NCI-H2081 (cell line): ENCODE results near the gene FARSA.
"Not testable (repeated sequence)": the region's sequence is repeated elsewhere in the genome, so short reads cannot be mapped to it uniquely, and the experiment has no call there.

Experiments
- DNase-seq, 2 experiments: peaks; one replicate each; lab custom pipeline; 2025; lab: John Stamatoyannopoulos, UW

Gene FARSA

DNA sequence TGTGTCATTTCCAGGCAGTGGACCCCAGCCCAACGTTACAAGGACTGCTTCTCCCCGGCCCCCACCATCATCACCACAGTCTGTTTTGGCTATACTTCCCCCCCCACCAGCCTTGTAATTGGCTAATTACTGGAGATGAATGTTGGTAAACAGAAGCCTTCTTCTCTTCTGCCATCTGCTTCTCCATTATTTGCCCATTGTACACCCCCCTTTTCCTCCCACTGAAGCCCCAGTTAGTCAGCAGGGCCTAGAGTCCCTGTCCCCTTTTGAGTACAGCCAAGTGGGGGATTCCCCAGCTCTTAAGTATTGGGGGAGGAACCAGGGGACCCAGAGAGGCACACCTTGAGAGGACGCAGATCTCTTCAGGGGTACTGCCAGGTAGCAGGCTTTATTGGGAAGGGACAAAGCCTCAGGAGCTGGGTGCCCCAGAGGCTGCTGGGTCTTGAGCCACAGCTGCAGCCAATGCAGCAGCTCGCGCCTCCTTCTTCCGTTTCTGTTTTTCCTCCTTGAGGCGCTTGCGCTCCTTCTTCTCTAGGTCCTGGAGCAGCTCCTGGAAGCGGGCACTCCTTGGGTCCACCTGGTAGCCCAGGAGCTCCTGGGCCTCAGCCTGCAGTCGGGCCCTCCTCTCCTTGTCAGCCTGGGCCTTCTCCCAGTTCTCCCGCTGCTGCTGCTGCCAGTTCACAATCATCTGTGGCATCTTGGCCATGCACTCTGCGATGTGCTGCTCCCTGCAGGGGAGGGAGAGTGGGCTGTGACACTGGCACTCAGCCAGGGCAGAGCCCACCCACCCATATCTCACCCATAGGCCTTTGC lies 20.5 kb upstream of the FARSA start:
- DNase-seq: peak in 1 of 2 experiments; percentile 35

DNA sequence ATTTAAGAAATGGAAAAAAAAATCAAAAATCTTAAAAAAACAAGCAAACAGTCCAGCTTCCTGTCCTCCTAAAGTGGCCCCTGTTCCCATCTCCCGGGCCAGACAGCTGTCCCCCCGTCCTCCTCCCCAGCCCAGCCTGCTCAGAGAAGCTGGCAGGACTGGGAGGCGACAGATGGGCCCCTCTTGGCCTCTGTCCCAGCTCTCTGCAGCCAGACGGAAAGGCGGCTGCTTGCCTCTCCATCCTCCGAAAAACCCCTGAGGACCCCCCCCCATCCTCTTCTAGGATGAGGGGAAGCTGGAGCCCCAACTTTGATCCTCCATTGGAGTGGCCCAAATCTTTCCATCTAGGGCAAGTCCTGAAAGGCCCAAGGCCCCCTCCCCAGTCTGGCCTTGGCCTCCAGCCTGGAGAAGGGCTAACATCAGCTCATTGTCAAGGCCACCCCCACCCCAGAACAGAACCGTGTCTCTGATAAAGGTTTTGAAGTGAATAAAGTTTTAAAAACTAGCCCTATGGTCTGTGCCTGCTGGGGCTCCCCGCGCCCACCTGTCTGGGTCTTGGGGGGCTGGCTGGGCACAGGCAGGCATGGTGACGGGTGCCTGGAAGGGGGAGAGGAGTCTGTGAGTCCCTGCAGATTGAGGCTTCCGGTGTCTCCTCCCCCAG lies 19.8 kb upstream of the FARSA start:
- DNase-seq: peak; percentile 49 to 68

DNA sequence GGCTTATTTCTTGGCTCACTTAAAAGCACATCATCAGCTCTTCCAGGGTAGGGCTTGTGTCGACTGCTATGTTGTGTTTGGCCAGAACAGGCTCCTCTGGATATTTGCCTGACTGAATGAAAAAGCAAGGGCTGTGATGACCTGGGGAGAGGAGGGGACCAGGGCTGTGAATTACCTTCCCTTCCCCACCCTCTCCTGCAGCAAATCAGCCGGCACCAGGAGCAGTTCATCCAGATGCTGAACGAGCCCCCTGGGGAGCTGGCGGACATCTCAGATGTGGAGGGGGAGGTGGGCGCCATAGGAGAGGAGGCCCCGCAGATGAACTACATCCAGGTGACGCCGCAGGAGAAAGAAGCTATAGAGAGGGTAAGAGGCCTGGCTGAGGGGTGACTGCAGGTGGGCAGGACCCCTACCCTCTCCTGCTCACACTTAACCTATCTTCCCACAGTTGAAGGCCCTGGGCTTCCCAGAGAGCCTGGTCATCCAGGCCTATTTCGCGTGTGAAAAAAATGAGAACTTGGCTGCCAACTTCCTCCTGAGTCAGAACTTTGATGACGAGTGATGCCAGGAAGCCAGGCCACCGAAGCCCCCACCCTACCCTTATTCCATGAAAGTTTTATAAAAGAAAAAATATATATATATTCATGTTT lies 19.1 kb upstream of the FARSA start:
- peak; percentile 40 to 55 for DNase-seq

DNA sequence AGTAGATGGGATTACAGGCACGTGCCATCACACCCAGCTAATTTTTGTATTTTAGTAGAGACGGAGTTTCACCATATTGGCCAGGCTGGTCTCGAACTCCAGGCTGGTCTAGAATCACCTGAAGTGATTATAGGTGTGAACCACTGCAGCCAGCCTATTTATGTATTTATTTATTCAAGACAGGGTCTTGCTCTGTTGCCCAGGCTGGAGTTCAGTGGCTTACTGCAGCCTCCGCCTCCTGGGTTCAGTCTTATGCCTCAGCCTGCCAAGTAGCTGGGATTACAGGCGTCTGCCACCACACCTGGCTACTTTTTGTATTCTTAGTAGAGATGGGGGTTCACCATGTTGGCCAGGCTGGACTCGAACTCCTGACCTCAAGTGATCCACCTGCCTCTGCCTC lies 18.5 kb upstream of the FARSA start:
- DNase-seq: not testable (repeated sequence)

DNA sequence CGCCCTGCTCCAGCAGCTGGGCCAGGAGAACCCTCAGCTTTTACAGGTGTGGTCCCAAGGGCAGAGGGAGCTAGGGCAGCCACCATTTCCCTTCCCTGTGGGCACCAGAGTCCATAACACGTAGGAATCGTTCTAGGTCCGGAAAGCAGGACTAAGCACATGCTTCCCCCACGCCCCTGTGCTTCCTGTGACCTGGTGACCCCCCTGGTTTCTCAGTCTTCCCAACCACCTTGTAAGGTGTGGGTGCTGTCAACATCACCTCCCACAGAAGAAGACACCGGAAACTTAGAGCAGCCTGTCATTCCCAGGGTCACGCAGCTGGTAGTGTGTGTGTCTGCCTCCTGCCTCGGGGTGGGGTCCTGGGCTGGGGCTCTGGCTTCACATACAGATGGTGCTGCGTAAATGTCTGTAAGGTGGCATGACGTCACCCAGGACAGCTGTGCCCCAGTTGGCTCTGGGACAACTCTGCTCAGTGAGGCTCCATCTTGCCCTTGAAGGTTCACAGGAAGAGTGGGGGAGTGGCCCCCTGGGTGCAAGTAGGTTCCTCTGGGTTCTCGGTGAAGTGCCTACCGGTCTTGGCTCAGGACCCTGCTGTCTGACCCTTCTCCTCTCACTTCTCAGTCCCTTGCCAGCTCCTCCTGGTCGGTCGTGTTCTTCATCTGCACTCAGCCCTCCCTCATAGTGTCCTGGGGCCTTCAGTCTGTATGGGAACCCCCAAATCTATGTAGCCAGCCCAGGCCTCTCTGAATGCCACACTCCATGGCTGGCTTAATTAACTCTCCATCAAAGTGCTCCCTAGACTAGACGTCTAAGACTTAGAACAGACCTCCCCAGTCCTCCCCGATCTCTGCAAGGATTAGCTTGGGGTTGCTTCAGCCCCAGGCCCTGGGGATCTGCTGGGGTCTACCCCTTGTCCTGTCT lies 16.1 kb upstream of the FARSA start:
- no peak for DNase-seq

DNA sequence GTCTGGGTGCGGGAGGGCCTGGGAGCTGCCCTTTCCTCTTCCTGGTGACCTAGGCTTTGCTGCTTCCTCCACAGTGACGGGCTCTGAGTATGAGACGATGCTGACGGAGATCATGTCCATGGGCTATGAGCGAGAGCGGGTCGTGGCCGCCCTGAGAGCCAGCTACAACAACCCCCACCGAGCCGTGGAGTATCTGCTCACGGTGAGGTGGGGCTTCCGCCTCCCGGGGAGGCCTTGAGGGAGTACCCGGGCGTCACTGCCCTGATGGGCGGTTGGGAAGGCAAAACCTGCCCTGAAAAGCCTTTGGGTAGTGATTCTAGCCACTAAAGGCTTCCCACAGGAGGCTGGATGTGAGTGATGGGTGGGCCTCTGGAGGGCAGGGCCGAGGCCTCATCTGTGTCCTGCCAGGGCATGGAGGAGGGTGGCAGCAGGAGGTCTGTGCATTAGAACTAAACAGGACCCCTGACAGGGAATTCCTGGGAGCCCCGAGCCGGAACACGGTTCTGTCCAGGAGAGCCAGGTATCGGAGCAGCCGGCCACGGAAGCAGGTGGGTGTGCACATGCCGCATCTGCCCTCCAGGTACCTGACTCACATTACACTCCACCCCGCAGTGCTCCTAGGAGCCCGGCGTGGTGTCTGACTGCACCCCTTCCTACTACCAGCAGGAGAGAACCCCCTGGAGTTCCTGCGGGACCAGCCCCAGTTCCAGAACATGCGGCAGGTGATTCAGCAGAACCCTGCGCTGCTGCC lies 15.3 kb upstream of the FARSA start:
- DNase-seq: no peak

DNA sequence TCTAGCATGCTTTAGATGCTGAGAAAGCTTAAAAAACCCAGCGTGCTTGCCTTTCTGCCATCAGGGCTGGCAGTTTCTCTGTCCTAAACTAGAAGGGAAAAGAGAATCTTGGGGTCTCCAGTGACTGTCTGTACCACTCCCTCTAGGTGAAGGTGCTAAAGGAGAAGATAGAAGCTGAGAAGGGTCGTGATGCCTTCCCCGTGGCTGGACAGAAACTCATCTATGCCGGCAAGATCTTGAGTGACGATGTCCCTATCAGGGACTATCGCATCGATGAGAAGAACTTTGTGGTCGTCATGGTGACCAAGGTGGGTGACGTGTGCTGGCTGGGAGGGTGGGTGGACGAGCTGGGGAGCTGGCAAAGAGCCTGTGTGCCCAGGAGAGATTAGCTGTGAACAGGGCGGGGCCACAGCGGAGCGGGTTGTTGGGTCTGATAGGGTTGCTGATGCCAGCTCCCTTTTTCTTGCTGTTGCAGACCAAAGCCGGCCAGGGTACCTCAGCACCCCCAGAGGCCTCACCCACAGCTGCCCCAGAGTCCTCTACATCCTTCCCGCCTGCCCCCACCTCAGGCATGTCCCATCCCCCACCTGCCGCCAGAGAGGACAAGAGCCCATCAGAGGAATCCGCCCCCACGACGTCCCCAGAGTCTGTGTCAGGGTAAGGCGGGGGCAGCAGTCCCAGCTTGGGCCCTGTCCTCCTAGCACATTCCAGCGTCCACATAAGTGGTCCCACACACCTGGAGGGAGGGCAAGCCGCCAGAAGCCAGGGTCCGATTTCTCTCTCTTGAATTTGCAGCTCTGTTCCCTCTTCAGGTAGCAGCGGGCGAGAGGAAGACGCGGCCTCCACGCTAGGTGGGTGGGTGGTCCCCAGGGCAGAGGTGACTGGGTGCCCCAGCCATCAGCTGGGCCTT lies 14.4 kb upstream of the FARSA start:
- DNase-seq: no peak

DNA sequence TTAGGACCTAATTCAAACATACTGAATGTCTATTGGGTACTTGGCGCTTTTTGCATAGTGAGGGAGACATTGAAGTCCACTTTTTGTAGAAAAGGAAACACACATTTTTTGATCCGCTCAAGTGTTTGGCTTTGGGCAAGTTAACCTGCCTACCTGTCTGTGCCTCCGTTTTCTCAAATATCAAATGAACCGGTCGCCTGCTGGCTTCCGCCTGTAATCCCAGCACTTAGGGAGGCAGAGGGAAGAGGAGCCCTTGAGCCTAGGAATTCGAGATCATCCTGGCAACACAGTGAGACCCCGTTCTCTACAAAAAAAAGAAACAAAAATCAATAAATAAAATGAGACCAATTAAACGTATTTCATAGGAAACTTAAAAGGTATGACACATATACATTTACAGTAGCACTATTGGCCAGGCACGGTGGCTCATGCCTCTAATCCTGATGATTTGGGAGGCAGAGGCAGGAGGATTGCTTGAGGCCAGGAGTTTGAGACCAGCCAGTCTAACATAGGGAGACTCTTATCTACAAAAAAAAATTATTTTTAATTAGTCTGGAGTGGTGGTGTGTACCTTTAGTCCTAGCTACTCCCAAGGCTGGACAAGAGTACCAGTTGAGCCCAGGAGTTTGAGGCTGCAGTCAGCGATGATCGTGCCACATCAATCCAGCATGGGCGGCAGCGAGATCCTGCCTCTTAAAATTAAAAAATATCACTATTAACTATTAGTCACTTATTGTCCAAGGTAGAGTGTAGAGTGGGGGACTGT lies 13.4 kb upstream of the FARSA start:
- peak in 1 of 2 experiments; percentile 29 for DNase-seq

DNA sequence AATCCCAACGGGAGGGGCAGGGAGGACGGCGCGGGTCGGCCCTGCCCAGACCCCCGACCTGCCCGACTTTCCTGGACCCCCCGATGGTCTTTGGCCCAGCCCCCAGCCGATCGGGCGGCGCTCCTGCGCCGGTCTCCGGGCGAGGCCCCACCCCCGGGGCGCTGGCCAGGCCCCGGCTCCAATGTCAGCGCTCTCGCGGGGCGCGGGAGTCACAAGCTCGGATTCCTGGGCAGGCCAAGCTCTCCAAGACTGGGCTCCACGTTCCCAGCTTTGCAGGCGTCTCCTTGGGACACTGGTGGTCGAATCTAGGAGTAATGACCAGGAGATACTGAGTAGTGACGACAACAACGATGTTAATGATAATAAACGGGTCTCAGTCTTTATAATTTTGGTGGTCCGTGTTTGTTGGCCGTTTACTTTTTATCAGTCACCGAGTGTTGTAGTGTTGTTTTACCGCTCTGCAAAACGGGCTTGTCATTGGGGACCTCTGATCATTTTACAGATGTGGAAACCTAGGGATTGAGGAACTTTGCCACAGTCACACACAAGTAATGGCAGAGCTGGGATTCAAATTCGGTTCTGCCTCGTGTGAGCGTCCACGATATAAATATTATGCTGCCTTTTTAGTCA lies 12.7 kb upstream of the FARSA start:
- DNase-seq: peak; percentile 30 to 70

DNA sequence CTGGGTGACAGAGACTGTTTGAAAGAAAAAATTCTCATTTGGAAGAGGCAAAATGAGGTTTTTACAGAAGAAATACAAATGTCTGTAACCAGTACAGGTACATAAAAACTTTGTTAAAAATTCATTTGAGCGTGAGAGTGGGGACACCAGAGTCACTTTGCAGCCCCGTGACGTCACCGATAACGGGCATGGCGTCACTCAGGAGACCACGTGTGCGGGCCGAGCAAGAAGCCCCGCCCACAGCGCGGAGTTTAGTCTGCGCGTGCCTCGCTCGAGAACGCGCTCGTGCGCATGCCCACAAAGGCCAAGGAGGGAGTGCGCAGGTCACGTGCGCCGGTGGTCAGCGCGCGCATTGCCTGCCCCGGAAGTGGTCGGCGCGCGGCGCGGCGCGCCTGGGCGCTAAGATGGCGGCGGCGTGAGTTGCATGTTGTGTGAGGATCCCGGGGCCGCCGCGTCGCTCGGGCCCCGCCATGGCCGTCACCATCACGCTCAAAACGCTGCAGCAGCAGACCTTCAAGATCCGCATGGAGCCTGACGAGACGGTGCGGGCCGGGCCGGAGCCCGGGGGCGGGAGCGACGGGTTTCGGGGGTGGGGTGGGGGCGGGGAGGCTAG lies 12.1 kb upstream of the FARSA start, which contains the start of gene RAD23A:
RAD23A (plus strand) TSS at position 384 of the 613 bp plus-strand sequence; CDS start at position 471, 87 bp downstream.
- DNase-seq: peak; percentile 97 to 98

DNA sequence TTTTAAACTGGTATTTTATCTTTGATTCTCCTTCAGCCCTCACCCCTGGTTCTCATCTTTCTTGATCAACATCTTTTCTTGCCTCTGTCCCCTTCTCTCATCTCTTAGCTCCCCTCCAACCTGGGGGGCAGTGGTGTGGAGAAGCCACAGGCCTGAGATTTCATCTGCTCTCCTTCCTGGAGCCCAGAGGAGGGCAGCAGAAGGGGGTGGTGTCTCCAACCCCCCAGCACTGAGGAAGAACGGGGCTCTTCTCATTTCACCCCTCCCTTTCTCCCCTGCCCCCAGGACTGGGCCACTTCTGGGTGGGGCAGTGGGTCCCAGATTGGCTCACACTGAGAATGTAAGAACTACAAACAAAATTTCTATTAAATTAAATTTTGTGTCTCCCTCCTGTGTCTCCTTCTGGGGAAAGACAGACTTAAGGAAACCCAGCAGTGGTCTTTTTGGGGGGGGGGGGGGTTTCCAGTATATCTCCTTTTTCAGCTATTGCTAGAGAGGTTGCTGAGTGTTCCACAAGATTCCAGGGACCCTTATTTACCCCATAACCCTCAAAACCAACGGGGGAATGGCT lies 10.7 kb upstream of the FARSA start:
- DNase-seq: no peak

DNA sequence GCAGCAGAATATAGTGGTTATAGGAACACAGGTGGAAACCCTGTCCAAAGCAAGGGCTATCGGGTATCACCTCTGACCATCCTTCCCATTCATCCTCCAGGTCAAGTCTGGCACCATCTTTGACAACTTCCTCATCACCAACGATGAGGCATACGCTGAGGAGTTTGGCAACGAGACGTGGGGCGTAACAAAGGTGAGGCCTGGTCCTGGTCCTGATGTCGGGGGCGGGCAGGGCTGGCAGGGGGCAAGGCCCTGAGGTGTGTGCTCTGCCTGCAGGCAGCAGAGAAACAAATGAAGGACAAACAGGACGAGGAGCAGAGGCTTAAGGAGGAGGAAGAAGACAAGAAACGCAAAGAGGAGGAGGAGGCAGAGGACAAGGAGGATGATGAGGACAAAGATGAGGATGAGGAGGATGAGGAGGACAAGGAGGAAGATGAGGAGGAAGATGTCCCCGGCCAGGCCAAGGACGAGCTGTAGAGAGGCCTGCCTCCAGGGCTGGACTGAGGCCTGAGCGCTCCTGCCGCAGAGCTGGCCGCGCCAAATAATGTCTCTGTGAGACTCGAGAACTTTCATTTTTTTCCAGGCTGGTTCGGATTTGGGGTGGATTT lies 10.0 kb upstream of the FARSA start:
- DNase-seq: no peak

DNA sequence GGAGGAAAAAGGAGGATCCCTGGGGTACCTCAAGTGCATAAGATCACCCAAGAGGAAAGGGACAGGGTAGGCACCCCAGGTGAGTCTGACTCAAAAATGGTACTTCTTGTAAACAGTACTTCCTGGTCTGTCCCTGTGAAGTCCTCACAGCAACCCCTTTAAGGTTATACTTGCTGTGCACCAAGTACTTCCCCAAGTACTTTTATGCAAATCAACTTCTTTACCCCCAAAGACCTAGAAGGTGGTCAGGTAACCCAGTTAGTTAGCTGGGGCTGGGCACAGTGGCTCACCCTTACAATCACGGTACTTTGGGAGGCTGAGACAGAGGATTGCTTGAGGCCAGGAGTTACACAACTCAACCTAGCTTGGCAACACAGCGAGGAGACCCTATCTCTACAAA lies 7.4 kb upstream of the FARSA start:
- DNase-seq: no peak

DNA sequence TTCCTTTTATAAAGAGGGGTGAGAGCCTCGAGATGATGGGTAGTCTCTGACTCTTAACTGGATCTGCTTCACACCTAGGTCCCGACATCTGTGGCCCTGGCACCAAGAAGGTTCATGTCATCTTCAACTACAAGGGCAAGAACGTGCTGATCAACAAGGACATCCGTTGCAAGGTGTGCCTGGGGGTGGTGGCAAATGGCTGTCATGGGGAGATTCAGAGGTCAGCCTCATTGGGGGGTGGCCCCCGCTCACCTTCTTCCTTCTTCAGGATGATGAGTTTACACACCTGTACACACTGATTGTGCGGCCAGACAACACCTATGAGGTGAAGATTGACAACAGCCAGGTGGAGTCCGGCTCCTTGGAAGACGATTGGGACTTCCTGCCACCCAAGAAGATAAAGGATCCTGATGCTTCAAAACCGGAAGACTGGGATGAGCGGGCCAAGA lies 6.5 kb upstream of the FARSA start:
- DNase-seq: no peak

DNA sequence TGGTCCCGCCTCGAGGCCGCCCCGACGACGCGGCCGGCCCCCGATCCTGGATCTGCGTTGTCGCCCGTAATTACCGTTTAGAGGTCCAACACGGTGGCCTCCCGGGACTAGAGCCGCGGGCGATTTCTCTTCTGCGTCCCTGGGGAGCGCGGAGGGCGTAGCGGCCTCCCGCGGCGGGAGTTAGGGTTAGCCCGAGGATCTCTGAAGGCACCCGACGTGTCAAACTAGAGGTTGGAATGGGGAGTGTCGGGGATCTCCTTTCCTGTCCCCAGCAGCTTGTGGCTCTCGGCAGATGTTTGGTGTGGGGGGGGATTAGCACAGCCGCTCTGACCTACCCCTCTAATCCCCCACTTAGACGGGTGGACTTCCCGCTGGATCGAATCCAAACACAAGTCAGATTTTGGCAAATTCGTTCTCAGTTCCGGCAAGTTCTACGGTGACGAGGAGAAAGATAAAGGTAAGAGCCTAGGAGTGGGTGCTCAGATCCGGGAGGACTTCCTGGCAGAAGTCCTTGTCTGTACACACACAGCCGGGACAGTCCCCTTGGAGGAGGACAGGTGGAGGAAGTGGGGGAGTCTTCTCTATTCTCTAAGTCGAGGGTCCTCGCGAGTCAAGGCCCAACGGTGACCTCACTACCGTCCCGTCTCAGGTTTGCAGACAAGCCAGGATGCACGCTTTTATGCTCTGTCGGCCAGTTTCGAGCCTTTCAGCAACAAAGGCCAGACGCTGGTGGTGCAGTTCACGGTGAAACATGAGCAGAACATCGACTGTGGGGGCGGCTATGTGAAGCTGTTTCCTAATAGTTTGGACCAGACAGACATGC lies 5.5 kb upstream of the FARSA start:
- DNase-seq: peak in 1 of 2 experiments; percentile 30
